ENCODE results near the gene GLRA3.

Gene GLRA3

GRCh38 chr4:174753021-174753420, 76.0 kb downstream of the GLRA3 start:
- DNase-seq (ENCODE audit: low read depth) = no peak
- no peak for TF ChIP-seq CTCF (IDR thresholded peaks at IDR 0.05; ENCODE audit: insufficient read depth, low read depth, low read length, missing control alignments)
- no peak overlapping the region for H3K4me3 ChIP-seq (ENCODE audit: low read length)

GRCh38 chr4:174752026-174752425, 77.0 kb downstream of the GLRA3 start:
- H3K4me3 ChIP-seq (ENCODE audit: low read length) = no peak overlapping the region
- TF ChIP-seq CTCF (IDR thresholded peaks at IDR 0.05; ENCODE audit: insufficient read depth, low read depth, low read length, missing control alignments) = no peak
- DNase-seq (ENCODE audit: low read depth) = no peak

- DNase-seq (ENCODE audit: low read depth) = no peak
- no peak for TF ChIP-seq CTCF (IDR thresholded peaks at IDR 0.05; ENCODE audit: insufficient read depth, low read depth, low read length, missing control alignments)
- no peak overlapping the region for H3K4me3 ChIP-seq (ENCODE audit: low read length)
Measured at GRCh38 chr4:174749091-174749490, 80.0 kb downstream of the GLRA3 start.

GRCh38 chr4:174746710-174747109, 82.3 kb downstream of the GLRA3 start:
- H3K4me3 ChIP-seq (ENCODE audit: low read length) = no peak overlapping the region
- no peak for DNase-seq (ENCODE audit: low read depth)
- TF ChIP-seq CTCF (IDR thresholded peaks at IDR 0.05; ENCODE audit: insufficient read depth, low read depth, low read length, missing control alignments) = no peak

- no peak for TF ChIP-seq CTCF (IDR thresholded peaks at IDR 0.05; ENCODE audit: insufficient read depth, low read depth, low read length, missing control alignments)
- DNase-seq (ENCODE audit: low read depth) = no peak
- H3K4me3 ChIP-seq (ENCODE audit: low read length) = no peak overlapping the region
Measured at GRCh38 chr4:174742561-174742960, 86.5 kb downstream of the GLRA3 start.

- H3K4me3 ChIP-seq (ENCODE audit: low read length) = no peak overlapping the region
- peak; percentile 54 for DNase-seq (ENCODE audit: low read depth)
- no peak for TF ChIP-seq CTCF (IDR thresholded peaks at IDR 0.05; ENCODE audit: insufficient read depth, low read depth, low read length, missing control alignments)
Measured at GRCh38 chr4:174739576-174739975, 89.5 kb downstream of the GLRA3 start.

GRCh38 chr4:174734181-174734580, 94.9 kb downstream of the GLRA3 start:
- TF ChIP-seq CTCF (IDR thresholded peaks at IDR 0.05; ENCODE audit: insufficient read depth, low read depth, low read length, missing control alignments) = no peak
- H3K4me3 ChIP-seq (ENCODE audit: low read length) = no peak overlapping the region
- DNase-seq (ENCODE audit: low read depth) = no peak
